H1 (cell line): Measurements from ENCODE around the gene DGKZ. TPM values are rescaled to one million over a fixed set of nuclear protein-coding genes. Genes with fewer than 3 reads are reported as not detected.
A peak's percentile ranks its signal among the peaks of the same experiment; 100 is the strongest.

ENCODE experiments used
- CTCF ChIA-PET: fragments of 300-600 bp; sonication (Branson Sonifier 250); formaldehyde crosslinking; loops from one replicate; lab custom pipeline; 2021; ENCODE audit not compliant: partially characterized antibody; lab: Charles Lee
- POLR2A ChIA-PET: fragments of 300-600 bp; sonication (Branson Sonifier 250); formaldehyde crosslinking; loops from one replicate; lab custom pipeline; 2021; ENCODE audit warnings: inconsistent platforms; ENCODE audit not compliant: partially characterized antibody; lab: Charles Lee
- DNase-seq, 2 experiments: peaks; one replicate each; pipeline versions ENCODE4 v3.0.0 to v3.0.0-alpha.2; 2010 to 2022; ENCODE audit warnings: low spot score in 2 of 2, low read depth in 1 of 2, mixed read lengths in 1 of 2
- FAIRE-seq: peaks from 2 replicates; lab custom pipeline; 2011; peaks lifted over from hg19 to GRCh38; lab: Jason Lieb, UNC
- H2AFZ ChIP-seq: 2 replicates; pipeline ENCODE4 v1.8.1; 2012; ENCODE audit warnings: low read length, inconsistent platforms
- H2AK5ac ChIP-seq: 2 replicates; pipeline ENCODE4 v1.6.1; 2013; ENCODE audit warnings: low read depth, low read length
- H2BK120ac ChIP-seq: replicated peaks from 2 replicates; pipeline ENCODE3; 2013; ENCODE audit warnings: low read depth, low read length, inconsistent platforms
- H2BK12ac ChIP-seq: 2 replicates; pipeline ENCODE4 v1.6.1; 2013; ENCODE audit warnings: low read depth, low read length
- H2BK15ac ChIP-seq: 2 replicates; pipeline ENCODE4 v1.6.1; 2013; ENCODE audit warnings: low read length
- H2BK20ac ChIP-seq: 2 replicates; pipeline ENCODE4 v1.6.1; 2013; ENCODE audit warnings: low read length
- H2BK5ac ChIP-seq: 2 replicates; pipeline ENCODE4 v1.6.1; 2013; ENCODE audit warnings: low read depth, low read length
- H3K14ac ChIP-seq: 2 replicates; pipeline ENCODE4 v1.6.1; 2013; ENCODE audit warnings: inconsistent platforms; ENCODE audit not compliant: insufficient read length
- H3K18ac ChIP-seq: 2 replicates; pipeline ENCODE4 v1.6.1; 2013; ENCODE audit warnings: low read length; ENCODE audit errors: extremely low read depth
- H3K23ac ChIP-seq: 2 replicates; pipeline ENCODE4 v1.6.1; 2013; ENCODE audit warnings: inconsistent platforms; ENCODE audit not compliant: insufficient read length
- H3K23me2 ChIP-seq: 2 replicates; pipeline ENCODE4 v1.6.1; 2013; ENCODE audit warnings: low read depth, low read length
- H3K27ac ChIP-seq: 2 replicates; pipeline ENCODE4 v1.6.1; 2011; ENCODE audit warnings: low read depth, low read length, inconsistent platforms
- H3K27me3 ChIP-seq, 4 experiments: replicated peaks in 1 of 4; 1 replicate in 1 of 4; 2 replicates in 3 of 4; pipeline versions ENCODE4 v1.6.1 to v1.8.1; 2011 to 2013; ENCODE audit warnings: low read length in 3 of 4, mild to moderate bottlenecking in 3 of 4, inconsistent platforms in 2 of 4, mixed read lengths in 2 of 4, moderate library complexity in 1 of 4; ENCODE audit not compliant: control insufficient read depth in 3 of 4, insufficient read depth in 3 of 4; ENCODE audit errors: extremely low read depth in 1 of 4
- H3K36me3 ChIP-seq, 4 experiments: 2 replicates each; pipeline versions ENCODE4 v1.6.1 to v1.8.1; 2011 to 2013; ENCODE audit warnings: mild to moderate bottlenecking in 4 of 4, low read length in 3 of 4, moderate library complexity in 2 of 4, control low read depth in 1 of 4, inconsistent platforms in 1 of 4; ENCODE audit not compliant: insufficient read depth in 4 of 4, control insufficient read depth in 2 of 4
- H3K4ac ChIP-seq: replicated peaks from 2 replicates; pipeline ENCODE3; 2013; ENCODE audit warnings: low read length, low read depth, mixed read lengths, inconsistent platforms; ENCODE audit not compliant: insufficient read length
- H3K4me1 ChIP-seq, 4 experiments: replicated peaks in 1 of 4; 1 replicate in 1 of 4; 2 replicates in 3 of 4; pipeline versions ENCODE4 v1.6.1 to v1.8.1; 2011 to 2013; ENCODE audit warnings: low read length in 3 of 4, inconsistent platforms in 2 of 4, mixed read lengths in 1 of 4; ENCODE audit not compliant: insufficient read depth in 4 of 4, control insufficient read depth in 3 of 4
- H3K4me2 ChIP-seq, 2 experiments: 2 replicates each; pipeline versions ENCODE4 v1.6.1 to v1.8.1; 2011 to 2013; ENCODE audit warnings: low read depth in 2 of 2, low read length in 2 of 2, control low read depth in 1 of 2, inconsistent platforms in 1 of 2, mild to moderate bottlenecking in 1 of 2; ENCODE audit not compliant: insufficient read depth in 1 of 2
- H3K4me3 ChIP-seq, 4 experiments: fragments of 200-600, 300-600 bp in 1 of 4; sonication (generic), shearing (Covaris generic), sonication (Bioruptor Twin) in 1 of 4; 2 replicates each; pipeline versions ENCODE4 v1.5.1 to v1.8.1; 2011 to 2016; ENCODE audit warnings: low read length in 4 of 4, low read depth in 3 of 4, control low read depth in 2 of 4, inconsistent platforms in 2 of 4, mild to moderate bottlenecking in 2 of 4, mixed read lengths in 1 of 4, moderate library complexity in 1 of 4; ENCODE audit not compliant: insufficient read depth in 2 of 4; ENCODE audit errors: extremely low read depth in 1 of 4
- H3K56ac ChIP-seq: replicated peaks from 2 replicates; pipeline ENCODE3; 2013; ENCODE audit warnings: low read depth, mild to moderate bottlenecking, mixed read lengths, low read length, inconsistent platforms; ENCODE audit not compliant: insufficient read length
- H3K79me1 ChIP-seq: 2 replicates; pipeline ENCODE4 v1.6.1; 2013; ENCODE audit warnings: low read depth, low read length, control low read depth
- H3K79me2 ChIP-seq, 2 experiments: 2 replicates each; pipeline versions ENCODE4 v1.6.1 to v1.8.1; 2012 to 2013; ENCODE audit warnings: low read length in 2 of 2, mild to moderate bottlenecking in 2 of 2, inconsistent platforms in 1 of 2; ENCODE audit not compliant: insufficient read depth in 2 of 2, control insufficient read depth in 1 of 2
- H3K9ac ChIP-seq, 4 experiments: replicated peaks in 1 of 4; 1 replicate in 1 of 4; 2 replicates in 3 of 4; pipeline versions ENCODE4 v1.6.1 to v1.8.1; 2011 to 2013; ENCODE audit warnings: low read depth in 3 of 4, low read length in 3 of 4, control low read depth in 2 of 4, mild to moderate bottlenecking in 2 of 4, moderate library complexity in 2 of 4, inconsistent platforms in 1 of 4; ENCODE audit errors: extremely low read depth in 1 of 4
- H3K9me3 ChIP-seq, 2 experiments: 2 replicates each; pipeline versions ENCODE4 v1.6.1 to v1.8.1; 2012 to 2013; ENCODE audit warnings: mild to moderate bottlenecking in 2 of 2, moderate library complexity in 2 of 2, control low read depth in 1 of 2, inconsistent platforms in 1 of 2, low read depth in 1 of 2, low read length in 1 of 2, mixed read lengths in 1 of 2; ENCODE audit not compliant: insufficient read depth in 2 of 2
- H4K20me1 ChIP-seq, 2 experiments: replicated peaks in 1 of 2; 2 replicates each; pipeline versions ENCODE3 to v1.8.1; 2011 to 2013; ENCODE audit warnings: inconsistent platforms in 2 of 2, low read length in 2 of 2, mild to moderate bottlenecking in 1 of 2; ENCODE audit not compliant: insufficient read depth in 2 of 2, control insufficient read depth in 1 of 2
- H4K5ac ChIP-seq: 2 replicates; pipeline ENCODE4 v1.6.1; 2013; ENCODE audit warnings: low read length, low read depth, mixed read lengths, inconsistent platforms; ENCODE audit not compliant: insufficient read length
- H4K8ac ChIP-seq: 2 replicates; pipeline ENCODE4 v1.8.0; 2013; ENCODE audit warnings: mild to moderate bottlenecking, moderate library complexity, low read length, inconsistent platforms; ENCODE audit not compliant: insufficient read depth; ENCODE audit errors: extremely low read depth
- H4K91ac ChIP-seq: replicated peaks from 2 replicates; pipeline ENCODE3; 2013; ENCODE audit warnings: low read length, mixed read lengths, inconsistent platforms; ENCODE audit not compliant: insufficient read length
- BCL11A ChIP-seq, 2 experiments: IDR thresholded peaks; one replicate each; pipeline ENCODE4 v1.6.1; 2011; ENCODE audit warnings: low read depth in 2 of 2, low read length in 2 of 2, mild to moderate bottlenecking in 2 of 2
- E2F6 ChIP-seq: IDR thresholded peaks from 2 replicates; pipeline ENCODE4 v1.6.1; 2012; ENCODE audit warnings: inconsistent platforms
- GABPA ChIP-seq: IDR thresholded peaks from 2 replicates; pipeline ENCODE4 v1.6.1; 2011; ENCODE audit warnings: mild to moderate bottlenecking, low read length, moderate library complexity, borderline replicate concordance; ENCODE audit not compliant: insufficient read depth
- RNF2 ChIP-seq: fragments of 200-900, 300-1000 bp; sonication (generic); IDR thresholded peaks from 2 replicates; pipeline ENCODE4 v1.7.1; 2016; ENCODE audit warnings: borderline replicate concordance, low read depth, mild to moderate bottlenecking, antibody characterized with exemption, low read length; ENCODE audit not compliant: poor library complexity, severe bottlenecking; ENCODE audit errors: missing control alignments
- YY1 ChIP-seq: IDR thresholded peaks from 2 replicates; pipeline ENCODE4 v1.6.1; 2011; ENCODE audit warnings: low read depth, mild to moderate bottlenecking, low read length
- WGBS, 2 experiments: shearing (Covaris generic) in 1 of 2; methylation state at CpG; one replicate each; pipeline versions ENCODE4 v1.1.6 to v1.1.7; 2013 to 2015; ENCODE audit warnings: low lambda C conversion rate in 2 of 2, mixed read lengths in 2 of 2, inconsistent platforms in 1 of 2, low coverage in 1 of 2, missing lambda C conversion rate in 1 of 2; ENCODE audit not compliant: insufficient replicate concordance in 2 of 2, insufficient coverage in 1 of 2, insufficient read length in 1 of 2; ENCODE audit errors: extremely low coverage in 1 of 2, missing lambda C conversion rate in 1 of 2; 5-methylcytosine and 5-hydroxymethylcytosine counted together
- polyA plus RNA-seq, 7 experiments: library from polyadenylated mRNA; depleted of rRNA in 3 of 7; stranded (reverse) in 5 of 7; unstranded in 2 of 7; fragments of >200 nt in 5 of 7; fragments of 200-250 nt in 2 of 7; gene quantifications; 1 replicate in 5 of 7; 2 replicates in 1 of 7; 4 replicates in 1 of 7; pipeline versions ENCODE4 v1.2.1 to v1.2.3, GENCODE V29; 2011 to 2013; ENCODE audit warnings: missing spikeins in 2 of 7, mixed read lengths in 2 of 7
- total RNA-seq: library from RNA; stranded (reverse); fragmentation: NEBNext Ultra II Directional; extraction: Animal tissue kit (Norgen Biotek cat#: 25700); gene quantifications from 2 replicates; pipeline ENCODE4 v1.2.1, GENCODE V29; 2021

Gene DGKZ
- total and polyA plus RNA-seq, 2 of the 8 experiments (the other 6 are each of a cell fraction or from before 2014, with no cell fraction given), result 84.4 to 184 TPM

GRCh38 chr11:46321757-46322156, 25.5 kb upstream of the DGKZ start:
- Histone ChIP-seq H2BK12ac (no peak overlapping the region), H4K5ac (no peak overlapping the region), H2AK5ac (peak overlapping the region; percentile 86; the same call in 1 of the 2 replicates), H4K91ac (no peak overlapping the region), H2BK15ac (no peak overlapping the region), H3K9ac (no peak overlapping the region), H3K23ac (no peak overlapping the region), H4K20me1 (no peaks in the 10 kb centered on the region), H3K27me3 (no peaks in the 10 kb centered on the region), H3K36me3 (peaks cover 0 to 4% (median 0%) of the 10 kb centered on the region in 4 experiments; a peak in 2 of 8 replicates), H3K79me1 (no peaks in the 10 kb centered on the region), H3K4ac (no peak overlapping the region), H2BK5ac (no peak overlapping the region), H3K23me2 (no peaks in the 10 kb centered on the region), H2BK120ac (no peak overlapping the region), H2BK20ac (0 out of 2 replicates have a peak overlapping the region, but pooled peaks have one; percentile 61), H2AFZ (no peak overlapping the region), H3K56ac (no peak overlapping the region), H3K14ac (no peak overlapping the region), H3K79me2 (no peaks in the 10 kb centered on the region), H3K9me3 (no peaks in the 10 kb centered on the region), H3K4me3 (no peak overlapping the region), H4K8ac (no peak overlapping the region), H3K27ac (no peak overlapping the region), H3K18ac (no peak overlapping the region), H3K4me1 (no peaks in the 10 kb centered on the region; a peak in 1 of 7 replicates), H3K4me2 (no peak overlapping the region)
- TF ChIP-seq BCL11A (IDR thresholded peaks at IDR 0.05; ENCODE audit: low read depth in 2 of 2, low read length in 2 of 2), result no peak
- TF ChIP-seq YY1, result no peak
- TF ChIP-seq GABPA, result no peak
- TF ChIP-seq RNF2, result no peak
- TF ChIP-seq E2F6, result no peak
- FAIRE-seq, result no peak
- ChIA-PET POLR2A (interaction anchor here (1.6 kb wide), 1 partner anchor 79 kb away, joined by 5 read pairs; no protein-coding TSS in a partner anchor), CTCF (interaction anchor here (1.1 to 42.5 kb wide), 8 partner anchors 5 to 76 kb away, joined by 3 to 1004 read pairs (median 178); partner anchors contain the start of genes CREB3L1, DGKZ and MDK)
- WGBS, 2 experiments, result 95% methylated on average over 2 of the region's 2 CpGs; no CpG with 5 or more reads in 1 of the 2 experiments
- DNase-seq, result no peak
